HUES48 (cell line): Measurements from ENCODE around the gene UQCRH.
"Not testable (repeated sequence)": the region's sequence is repeated elsewhere in the genome, so short reads cannot be mapped to it uniquely, and the experiment has no call there.

Source experiments
- H3K27ac ChIP-seq: one replicate; pipeline ENCODE4 v1.7.0; 2013; ENCODE audit warnings: low read depth, low read length, inconsistent platforms
- H3K27me3 ChIP-seq: 2 replicates; pipeline ENCODE4 v1.6.1; 2013; ENCODE audit warnings: mild to moderate bottlenecking, low read length; ENCODE audit not compliant: control insufficient read depth, insufficient read depth
- H3K36me3 ChIP-seq: 2 replicates; pipeline ENCODE4 v1.6.1; 2013; ENCODE audit warnings: low read length; ENCODE audit not compliant: control insufficient read depth, insufficient read depth
- H3K4me1 ChIP-seq: 2 replicates; pipeline ENCODE4 v1.6.1; 2013; ENCODE audit warnings: mild to moderate bottlenecking, low read length; ENCODE audit not compliant: control insufficient read depth, insufficient read depth
- H3K4me3 ChIP-seq: 2 replicates; pipeline ENCODE4 v1.5.1; 2013; ENCODE audit warnings: mild to moderate bottlenecking, low read depth, low read length
- H3K9ac ChIP-seq: 2 replicates; pipeline ENCODE4 v1.6.1; 2013; ENCODE audit warnings: mild to moderate bottlenecking, low read depth, low read length, moderate library complexity
- H3K9me3 ChIP-seq: 2 replicates; pipeline ENCODE4 v1.6.1; 2013; ENCODE audit warnings: low read length; ENCODE audit not compliant: control insufficient read depth, insufficient read depth

The UQCRH gene

GRCh38 chr1:46352363-46352762, 48.9 kb downstream of the UQCRH start:
- peaks cover 66% of the 10 kb centered on the region for H3K36me3 ChIP-seq
- no peak overlapping the region for H3K4me3 ChIP-seq
- H3K27me3 ChIP-seq: no peaks in the 10 kb centered on the region
- H3K9ac ChIP-seq: no peak overlapping the region
- H3K4me1 ChIP-seq: no peaks in the 10 kb centered on the region
- H3K27ac ChIP-seq: no peak overlapping the region
- no peaks in the 10 kb centered on the region for H3K9me3 ChIP-seq

- not testable (repeated sequence) for H3K4me1 ChIP-seq, H3K9ac ChIP-seq, H3K27me3 ChIP-seq, H3K27ac ChIP-seq, H3K9me3 ChIP-seq, H3K4me3 ChIP-seq
- H3K36me3 ChIP-seq: peaks cover 57% of the 10 kb centered on the region
Observed at GRCh38 chr1:46355920-46356319, 52.4 kb downstream of the UQCRH start.

GRCh38 chr1:46362158-46362557, 58.7 kb downstream of the UQCRH start:
- Histone ChIP-seq H3K36me3 (peaks cover 58% of the 10 kb centered on the region), H3K27me3 (no peaks in the 10 kb centered on the region), H3K27ac (no peak overlapping the region), H3K9ac (no peak overlapping the region), H3K4me3 (no peak overlapping the region), H3K9me3 (no peaks in the 10 kb centered on the region), H3K4me1 (no peaks in the 10 kb centered on the region)

- Histone ChIP-seq H3K27me3 (no peaks in the 10 kb centered on the region), H3K4me1 (no peaks in the 10 kb centered on the region), H3K4me3 (no peak overlapping the region), H3K36me3 (peaks cover 53% of the 10 kb centered on the region), H3K9me3 (no peaks in the 10 kb centered on the region), H3K27ac (no peak overlapping the region), H3K9ac (no peak overlapping the region)
Observed at GRCh38 chr1:46363121-46363520, 59.6 kb downstream of the UQCRH start.

GRCh38 chr1:46364612-46365011, 61.1 kb downstream of the UQCRH start:
- Histone ChIP-seq H3K9ac (no peak overlapping the region), H3K4me1 (no peaks in the 10 kb centered on the region), H3K36me3 (peaks cover 51% of the 10 kb centered on the region), H3K9me3 (no peaks in the 10 kb centered on the region), H3K4me3 (no peak overlapping the region), H3K27ac (no peak overlapping the region), H3K27me3 (no peaks in the 10 kb centered on the region)

GRCh38 chr1:46365796-46366195, 62.3 kb downstream of the UQCRH start:
- not testable (repeated sequence) for H3K27me3 ChIP-seq, H3K9ac ChIP-seq, H3K27ac ChIP-seq, H3K4me1 ChIP-seq, H3K4me3 ChIP-seq, H3K9me3 ChIP-seq
- peaks cover 43% of the 10 kb centered on the region for H3K36me3 ChIP-seq
